ENCODE data around the gene CD99.
A peak's percentile ranks its signal among the peaks of the same experiment; 100 is the strongest.

CD99 gene

GRCh38 chrX:2689773-2690666 lies 1.1 kb upstream of the CD99 start:
- ChIA-PET POLR2A (ENCODE audit: low non-redundant PET) (no interaction called here), CTCF (no interaction called here)
- DNase-seq (ENCODE audit: low spot score), result no peak
- H3K27ac ChIP-seq, result peak overlapping the region; percentile 81
- no peak for TF ChIP-seq CTCF (conservative IDR thresholded peaks at IDR 0.05; ENCODE audit: low read depth)

- DNase-seq (ENCODE audit: low spot score), result no peak
- H3K27ac ChIP-seq, result peak overlapping the region; percentile 81
- no peak for TF ChIP-seq CTCF (conservative IDR thresholded peaks at IDR 0.05; ENCODE audit: low read depth)
- POLR2A ChIA-PET (ENCODE audit: low non-redundant PET), result no interaction called here
- CTCF ChIA-PET, result no interaction called here
Observed at GRCh38 chrX:2691543-2692220, 587 bp downstream of the CD99 start.

- POLR2A ChIA-PET (ENCODE audit: low non-redundant PET), result no interaction called here
- DNase-seq (ENCODE audit: low spot score), result no peak
Observed at GRCh38 chrX:2692221-2693112, 1.4 kb downstream of the CD99 start.

GRCh38 chrX:2693113-2694002 lies 2.3 kb downstream of the CD99 start:
- H3K27ac ChIP-seq, result peak overlapping the region; percentile 81
- no peak for TF ChIP-seq CTCF (conservative IDR thresholded peaks at IDR 0.05; ENCODE audit: low read depth)
- ChIA-PET POLR2A (ENCODE audit: low non-redundant PET) (no interaction called here), CTCF (no interaction called here)
- DNase-seq (ENCODE audit: low spot score), result no peak

More at GRCh38 chrX:2692221-2693112, 1.4 kb downstream of the CD99 start:
- H3K27ac ChIP-seq, result peak overlapping the region; percentile 81
- TF ChIP-seq CTCF (conservative IDR thresholded peaks at IDR 0.05; ENCODE audit: low read depth), result no peak
- CTCF ChIA-PET, result no interaction called here

- DNase-seq (ENCODE audit: low spot score), result no peak
- H3K27ac ChIP-seq, result no peak overlapping the region
- ChIA-PET CTCF (no interaction called here), POLR2A (ENCODE audit: low non-redundant PET) (no interaction called here)
- TF ChIP-seq CTCF (conservative IDR thresholded peaks at IDR 0.05; ENCODE audit: low read depth), result no peak
Observed at GRCh38 chrX:2694914-2695267, 3.8 kb downstream of the CD99 start.

All from RWPE1 (cell line).